Mammary epithelial cell (primary cell): ENCODE measurements around the gene CFAP61.

ENCODE experiments used
- EZH2 ChIP-seq: IDR thresholded peaks from 2 replicates; pipeline ENCODE4 v1.6.1; 2012; ENCODE audit warnings: low read length, inconsistent platforms, borderline replicate concordance
- TF ChIP-seq, protein P1 (sequence below), 2 donors: IDR thresholded peaks in 1 of 2; conservative IDR thresholded peaks in 1 of 2; 2 replicates each; pipeline ENCODE4 v1.5.1; 2011 to 2012; ENCODE audit warnings: inconsistent platforms in 2 of 2, low read length in 2 of 2, mild to moderate bottlenecking in 2 of 2, control low read depth in 1 of 2, low read depth in 1 of 2; ENCODE audit not compliant: insufficient read depth in 1 of 2; ENCODE audit errors: extremely low read depth in 1 of 2

DNA sequence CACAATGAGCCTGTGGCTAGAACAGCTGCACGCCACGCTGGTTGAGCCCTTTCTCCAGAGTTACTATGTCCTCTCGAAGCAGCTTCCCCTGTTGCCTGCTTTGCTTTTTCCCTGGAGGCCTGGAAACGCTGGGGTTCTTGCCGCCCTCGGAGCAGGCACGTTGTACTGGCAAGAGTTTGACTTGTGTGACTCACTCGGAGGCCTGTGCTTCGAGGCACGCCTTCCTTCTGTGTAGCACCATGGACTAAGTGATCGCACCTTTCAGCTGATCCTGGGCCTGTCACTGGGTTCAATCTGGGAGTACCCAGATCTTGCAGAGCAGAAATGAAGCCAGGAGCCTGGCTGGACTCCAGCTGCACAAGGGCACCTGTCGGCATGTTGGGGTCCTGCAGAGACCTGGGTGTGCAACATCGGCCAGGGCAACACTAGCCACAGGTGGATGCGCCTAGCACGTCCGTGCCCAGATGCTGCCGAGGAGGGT is 320.8 kb downstream of the CFAP61 start:
- TF ChIP-seq, protein P1, sequence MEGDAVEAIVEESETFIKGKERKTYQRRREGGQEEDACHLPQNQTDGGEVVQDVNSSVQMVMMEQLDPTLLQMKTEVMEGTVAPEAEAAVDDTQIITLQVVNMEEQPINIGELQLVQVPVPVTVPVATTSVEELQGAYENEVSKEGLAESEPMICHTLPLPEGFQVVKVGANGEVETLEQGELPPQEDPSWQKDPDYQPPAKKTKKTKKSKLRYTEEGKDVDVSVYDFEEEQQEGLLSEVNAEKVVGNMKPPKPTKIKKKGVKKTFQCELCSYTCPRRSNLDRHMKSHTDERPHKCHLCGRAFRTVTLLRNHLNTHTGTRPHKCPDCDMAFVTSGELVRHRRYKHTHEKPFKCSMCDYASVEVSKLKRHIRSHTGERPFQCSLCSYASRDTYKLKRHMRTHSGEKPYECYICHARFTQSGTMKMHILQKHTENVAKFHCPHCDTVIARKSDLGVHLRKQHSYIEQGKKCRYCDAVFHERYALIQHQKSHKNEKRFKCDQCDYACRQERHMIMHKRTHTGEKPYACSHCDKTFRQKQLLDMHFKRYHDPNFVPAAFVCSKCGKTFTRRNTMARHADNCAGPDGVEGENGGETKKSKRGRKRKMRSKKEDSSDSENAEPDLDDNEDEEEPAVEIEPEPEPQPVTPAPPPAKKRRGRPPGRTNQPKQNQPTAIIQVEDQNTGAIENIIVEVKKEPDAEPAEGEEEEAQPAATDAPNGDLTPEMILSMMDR (conservative IDR thresholded peaks at IDR 0.05 in 1 of 2, IDR thresholded peaks at IDR 0.05 in 1 of 2; ENCODE audit: extremely low read depth in 1 of 2, insufficient read depth in 1 of 2, low read depth in 1 of 2, low read length in 2 of 2), result no peak
- TF ChIP-seq EZH2, result no peak
